ENCODE data around the gene GRAMD1C. TPM values are rescaled to one million over a fixed set of nuclear protein-coding genes. Genes with fewer than 3 reads are reported as not detected.
A peak's percentile ranks its signal among the peaks of the same experiment; 100 is the strongest.

The GRAMD1C gene
- total RNA-seq, 1 experiment from 2014 or later = 4.0 TPM

GRCh38 chr3:113946831-113947230 lies 108.2 kb downstream of the GRAMD1C start:
- no peaks in the 10 kb centered on the region for H3K36me3 ChIP-seq (ENCODE audit: insufficient read depth, low read length)
- peaks cover 25% of the 10 kb centered on the region for H3K4me1 ChIP-seq (ENCODE audit: low read length)
- H3K27me3 ChIP-seq (ENCODE audit: low read length) = no peaks in the 10 kb centered on the region
- H3K79me2 ChIP-seq (ENCODE audit: low read length) = peaks cover 10% of the 10 kb centered on the region
- 0 out of 2 replicates have a peak overlapping the region, but pooled peaks have one; percentile 91 for H2AFZ ChIP-seq (ENCODE audit: low read length)
- H3K9me3 ChIP-seq (ENCODE audit: low read length) = no peaks in the 10 kb centered on the region
- H3K27ac ChIP-seq (ENCODE audit: low read length) = no peak overlapping the region
- DNase-seq = no peak
- H3K4me2 ChIP-seq (ENCODE audit: low read depth, low read length, poor library complexity, severe bottlenecking) = peak overlapping the region; percentile 83
- peak overlapping the region; percentile 61 for H3K4me3 ChIP-seq (ENCODE audit: low read length)
- no peaks in the 10 kb centered on the region for H4K20me1 ChIP-seq (ENCODE audit: insufficient read depth, low read depth, low read length)
- H3K9ac ChIP-seq (ENCODE audit: low read length) = peak overlapping the region; percentile 81
- no peaks in the 10 kb centered on the region for H3K9me2 ChIP-seq (replicated peaks; ENCODE audit: insufficient read depth, low read length)

DNA sequence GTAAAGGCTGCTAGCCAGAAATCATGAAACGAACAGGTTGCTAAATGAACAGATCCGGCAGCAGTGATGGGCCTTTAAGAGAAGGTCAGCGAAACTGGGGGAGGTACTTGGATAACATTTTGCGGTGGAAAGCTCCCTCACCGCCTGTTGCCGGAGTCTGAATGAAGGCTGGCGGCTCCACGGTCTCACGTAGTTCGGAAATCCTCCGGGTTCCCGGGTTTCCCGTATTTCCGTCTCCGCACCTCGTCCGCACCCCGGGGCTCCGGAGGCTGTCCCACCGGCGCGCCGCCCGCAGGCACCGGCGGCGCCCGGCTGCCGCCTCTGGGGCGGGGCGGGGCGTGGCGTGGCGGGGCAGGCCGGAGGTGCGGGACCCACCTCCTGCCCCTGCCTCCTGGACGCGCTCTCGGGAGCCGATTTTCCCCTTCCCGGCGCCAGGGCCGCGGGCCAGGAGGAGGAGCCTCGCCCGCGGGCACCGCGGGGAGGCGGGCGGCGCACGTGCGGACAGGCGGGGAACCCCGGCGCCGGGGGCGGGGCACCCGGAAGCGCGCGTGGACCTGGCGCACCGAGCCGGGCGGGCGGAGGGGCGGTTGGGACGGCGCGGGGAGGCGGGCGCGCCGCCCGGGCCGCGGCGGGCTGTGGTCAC lies 108.9 kb downstream of the GRAMD1C start, which contains the start of gene ZDHHC23:
Gene ZDHHC23, plus strand, starts transcription at position 642 of the 643 bp plus-strand sequence. CDS start 790 bp downstream, outside the sequence.
- H3K9ac ChIP-seq (ENCODE audit: low read length) = peak within 1 kb of the TSS; percentile 81
- peak within 1 kb of the TSS; percentile 95 for H2AFZ ChIP-seq (ENCODE audit: low read length)
- DNase-seq = peak; percentile 82
- H3K4me2 ChIP-seq (ENCODE audit: low read depth, low read length, poor library complexity, severe bottlenecking) = peak within 1 kb of the TSS; percentile 83
- H3K79me2 ChIP-seq (ENCODE audit: low read length) = peaks cover 10% of the 10 kb centered on the region
- no peaks in the 10 kb centered on the region for H4K20me1 ChIP-seq (ENCODE audit: insufficient read depth, low read depth, low read length)
- no peaks in the 10 kb centered on the region for H3K9me2 ChIP-seq (replicated peaks; ENCODE audit: insufficient read depth, low read length)
- no peaks in the 10 kb centered on the region for H3K9me3 ChIP-seq (ENCODE audit: low read length)
- no peak within 1 kb of the TSS for H3K27ac ChIP-seq (ENCODE audit: low read length)
- no peaks in the 10 kb centered on the region for H3K36me3 ChIP-seq (ENCODE audit: insufficient read depth, low read length)
- H3K27me3 ChIP-seq (ENCODE audit: low read length) = no peaks in the 10 kb centered on the region
- H3K4me3 ChIP-seq (ENCODE audit: low read length) = peak within 1 kb of the TSS; percentile 93
- H3K4me1 ChIP-seq (ENCODE audit: low read length) = peaks cover 25% of the 10 kb centered on the region

DNA sequence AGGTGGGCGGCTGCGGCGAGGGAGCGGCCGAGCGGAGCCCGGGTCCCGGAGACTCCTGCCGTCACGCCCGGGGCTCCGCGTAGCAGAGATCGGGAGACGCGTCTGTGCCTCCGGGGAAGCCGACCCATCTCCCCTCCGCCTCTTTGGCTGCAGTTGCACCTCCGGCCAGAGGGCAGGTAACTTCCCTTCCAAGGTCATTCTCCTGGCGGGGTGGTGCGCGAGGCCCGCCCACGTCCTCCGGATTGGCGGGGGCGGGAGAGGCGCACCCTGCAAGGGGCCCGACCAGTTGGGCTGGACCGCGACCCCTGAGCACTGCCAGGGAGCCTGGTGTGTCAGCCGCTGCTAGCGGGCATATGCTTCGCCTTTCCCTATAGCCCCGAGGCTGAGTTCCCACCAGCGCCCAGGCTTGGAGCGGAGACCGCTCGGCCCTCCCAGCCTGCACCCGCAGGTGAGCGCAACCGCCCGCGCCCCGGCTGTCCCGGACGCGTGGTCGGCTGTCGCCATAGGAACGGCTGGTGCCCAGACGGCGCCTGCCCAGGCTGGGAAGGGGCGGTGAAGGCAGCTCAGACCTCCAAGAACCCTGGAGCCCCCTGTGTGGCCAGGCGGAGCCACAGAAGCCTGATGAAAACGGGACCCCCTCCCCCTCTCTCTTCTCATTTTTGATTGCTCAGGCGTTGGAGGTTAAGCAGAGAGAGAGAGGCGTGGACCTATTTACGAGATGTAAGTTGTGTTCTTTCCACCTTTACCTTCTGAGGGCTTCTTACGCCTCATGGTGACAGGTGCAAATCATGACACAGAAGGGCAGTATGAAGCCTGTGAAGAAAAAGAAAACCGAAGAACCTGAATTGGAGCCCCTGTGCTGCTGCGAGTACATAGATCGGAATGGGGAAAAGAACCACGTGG lies 109.7 kb downstream of the GRAMD1C start:
- peak overlapping the region; percentile 93 for H3K4me3 ChIP-seq (ENCODE audit: low read length)
- H3K9me3 ChIP-seq (ENCODE audit: low read length) = no peaks in the 10 kb centered on the region
- no peaks in the 10 kb centered on the region for H3K9me2 ChIP-seq (replicated peaks; ENCODE audit: insufficient read depth, low read length)
- H3K4me1 ChIP-seq (ENCODE audit: low read length) = peaks cover 25% of the 10 kb centered on the region
- H3K36me3 ChIP-seq (ENCODE audit: insufficient read depth, low read length) = no peaks in the 10 kb centered on the region
- H3K4me2 ChIP-seq (ENCODE audit: low read depth, low read length, poor library complexity, severe bottlenecking) = peak overlapping the region; percentile 78
- H3K79me2 ChIP-seq (ENCODE audit: low read length) = peaks cover 10% of the 10 kb centered on the region
- no peaks in the 10 kb centered on the region for H4K20me1 ChIP-seq (ENCODE audit: insufficient read depth, low read depth, low read length)
- DNase-seq = peak; percentile 78
- peak overlapping the region; percentile 95 for H2AFZ ChIP-seq (ENCODE audit: low read length)
- peak overlapping the region; percentile 81 for H3K9ac ChIP-seq (ENCODE audit: low read length)
- no peak overlapping the region for H3K27ac ChIP-seq (ENCODE audit: low read length)
- H3K27me3 ChIP-seq (ENCODE audit: low read length) = no peaks in the 10 kb centered on the region

GRCh38 chr3:113952921-113953320 lies 114.3 kb downstream of the GRAMD1C start:
- H3K4me1 ChIP-seq (ENCODE audit: low read length) = peaks cover 13% of the 10 kb centered on the region
- H3K79me2 ChIP-seq (ENCODE audit: low read length) = peaks cover 10% of the 10 kb centered on the region
- H3K27ac ChIP-seq (ENCODE audit: low read length) = no peak overlapping the region
- H3K36me3 ChIP-seq (ENCODE audit: insufficient read depth, low read length) = peaks cover 15% of the 10 kb centered on the region; the same call in 1 of the 2 replicates
- no peaks in the 10 kb centered on the region for H3K27me3 ChIP-seq (ENCODE audit: low read length)
- H3K4me3 ChIP-seq (ENCODE audit: low read length) = no peak overlapping the region
- no peaks in the 10 kb centered on the region for H3K9me2 ChIP-seq (replicated peaks; ENCODE audit: insufficient read depth, low read length)
- no peaks in the 10 kb centered on the region for H3K9me3 ChIP-seq (ENCODE audit: low read length)
- no peak overlapping the region for H2AFZ ChIP-seq (ENCODE audit: low read length)
- H3K4me2 ChIP-seq (ENCODE audit: low read depth, low read length, poor library complexity, severe bottlenecking) = no peak overlapping the region
- no peak for DNase-seq
- H3K9ac ChIP-seq (ENCODE audit: low read length) = no peak overlapping the region
- no peaks in the 10 kb centered on the region for H4K20me1 ChIP-seq (ENCODE audit: insufficient read depth, low read depth, low read length)

DNA sequence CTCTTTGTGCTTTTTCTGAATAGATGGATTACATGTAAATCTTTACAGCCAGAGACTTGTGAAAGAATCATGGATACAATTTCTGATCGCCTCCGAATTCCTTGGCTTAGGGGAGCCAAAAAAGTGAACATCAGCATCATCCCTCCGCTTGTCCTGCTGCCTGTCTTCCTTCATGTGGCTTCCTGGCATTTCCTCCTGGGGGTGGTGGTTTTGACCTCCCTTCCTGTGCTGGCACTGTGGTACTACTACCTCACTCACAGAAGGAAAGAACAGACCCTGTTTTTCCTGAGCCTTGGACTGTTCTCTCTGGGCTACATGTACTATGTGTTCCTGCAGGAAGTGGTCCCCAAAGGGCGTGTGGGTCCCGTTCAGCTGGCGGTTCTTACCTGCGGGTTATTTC lies 115.1 kb downstream of the GRAMD1C start:
- peaks cover 8% of the 10 kb centered on the region for H3K79me2 ChIP-seq (ENCODE audit: low read length)
- no peak overlapping the region for H3K4me3 ChIP-seq (ENCODE audit: low read length)
- no peak overlapping the region for H2AFZ ChIP-seq (ENCODE audit: low read length)
- H3K9ac ChIP-seq (ENCODE audit: low read length) = no peak overlapping the region
- no peaks in the 10 kb centered on the region for H3K27me3 ChIP-seq (ENCODE audit: low read length)
- H3K4me2 ChIP-seq (ENCODE audit: low read depth, low read length, poor library complexity, severe bottlenecking) = no peak overlapping the region
- DNase-seq = no peak
- H3K36me3 ChIP-seq (ENCODE audit: insufficient read depth, low read length) = peaks cover 19% of the 10 kb centered on the region; the same call in 1 of the 2 replicates
- no peaks in the 10 kb centered on the region for H3K9me3 ChIP-seq (ENCODE audit: low read length)
- H4K20me1 ChIP-seq (ENCODE audit: insufficient read depth, low read depth, low read length) = no peaks in the 10 kb centered on the region
- peaks cover 12% of the 10 kb centered on the region for H3K4me1 ChIP-seq (ENCODE audit: low read length)
- no peaks in the 10 kb centered on the region for H3K9me2 ChIP-seq (replicated peaks; ENCODE audit: insufficient read depth, low read length)
- no peak overlapping the region for H3K27ac ChIP-seq (ENCODE audit: low read length)

- Histone ChIP-seq H3K36me3 (ENCODE audit: insufficient read depth, low read length) (peaks cover 24% of the 10 kb centered on the region; the same call in 1 of the 2 replicates), H3K4me1 (ENCODE audit: low read length) (peaks cover 7% of the 10 kb centered on the region), H3K9me2 (replicated peaks; ENCODE audit: insufficient read depth, low read length) (no peaks in the 10 kb centered on the region), H3K9ac (ENCODE audit: low read length) (no peak overlapping the region), H3K4me2 (ENCODE audit: low read depth, low read length, poor library complexity, severe bottlenecking) (no peak overlapping the region), H2AFZ (ENCODE audit: low read length) (no peak overlapping the region), H3K79me2 (ENCODE audit: low read length) (peaks cover 3% of the 10 kb centered on the region), H3K9me3 (ENCODE audit: low read length) (no peaks in the 10 kb centered on the region), H4K20me1 (ENCODE audit: insufficient read depth, low read depth, low read length) (no peaks in the 10 kb centered on the region), H3K4me3 (ENCODE audit: low read length) (no peak overlapping the region), H3K27ac (ENCODE audit: low read length) (no peak overlapping the region), H3K27me3 (ENCODE audit: low read length) (no peaks in the 10 kb centered on the region)
- DNase-seq = no peak
Observed at GRCh38 chr3:113954091-113954685, 115.6 kb downstream of the GRAMD1C start.

- no peaks in the 10 kb centered on the region for H3K9me3 ChIP-seq (ENCODE audit: low read length)
Observed at GRCh38 chr3:113963879-113964278, 125.3 kb downstream of the GRAMD1C start.

More at GRCh38 chr3:113963879-113964278, 125.3 kb downstream of the GRAMD1C start:
- H3K27me3 ChIP-seq (ENCODE audit: low read length) = no peaks in the 10 kb centered on the region
- H3K4me3 ChIP-seq (ENCODE audit: low read length) = no peak overlapping the region
- 0 out of 2 replicates have a peak, but pooled peaks cover 2% of the 10 kb centered on the region for H3K79me2 ChIP-seq (ENCODE audit: low read length)
- H3K9ac ChIP-seq (ENCODE audit: low read length) = no peak overlapping the region
- no peaks in the 10 kb centered on the region for H3K9me2 ChIP-seq (replicated peaks; ENCODE audit: insufficient read depth, low read length)
- H3K4me1 ChIP-seq (ENCODE audit: low read length) = no peaks in the 10 kb centered on the region
- DNase-seq = no peak
- H2AFZ ChIP-seq (ENCODE audit: low read length) = no peak overlapping the region
- H3K4me2 ChIP-seq (ENCODE audit: low read depth, low read length, poor library complexity, severe bottlenecking) = no peak overlapping the region
- no peaks in the 10 kb centered on the region for H4K20me1 ChIP-seq (ENCODE audit: insufficient read depth, low read depth, low read length)
- no peak overlapping the region for H3K27ac ChIP-seq (ENCODE audit: low read length)
- H3K36me3 ChIP-seq (ENCODE audit: insufficient read depth, low read length) = peaks cover 29% of the 10 kb centered on the region; the same call in 1 of the 2 replicates

All from Karpas-422 (cell line).